Peyer's patch (tissue), 4 donors: Measurements from ENCODE around the gene XAF1. TPM values are rescaled to one million over a fixed set of nuclear protein-coding genes. Genes with fewer than 3 reads are reported as not detected.

Source experiments
- DNase-seq, 3 donors: peaks; one replicate each; pipeline ENCODE4 v3.0.0-alpha.2; 2017 to 2019
- H3K27ac ChIP-seq, 4 donors: fragments of 200-600 bp; sonication (generic); one replicate each; pipeline ENCODE4 v1.5.1; 2016 to 2019
- H3K27me3 ChIP-seq, 2 donors: fragments of 200-600 bp; sonication (generic); one replicate each; pipeline ENCODE4 v1.5.1; 2019
- H3K36me3 ChIP-seq, 3 donors: fragments of 200-600 bp; sonication (generic); one replicate each; pipeline ENCODE4 v1.5.1; 2016 to 2019
- H3K4me1 ChIP-seq, 4 donors: fragments of 200-600 bp; sonication (generic); one replicate each; pipeline ENCODE4 v1.5.1; 2016 to 2019
- H3K4me3 ChIP-seq, 4 donors: fragments of 200-600 bp; sonication (generic); 1 replicate in 3 of 4; 2 replicates in 1 of 4; pipeline ENCODE4 v1.5.1; 2016 to 2019; ENCODE audit warnings: mild to moderate bottlenecking in 1 of 4
- H3K9me3 ChIP-seq, 4 donors: fragments of 200-600 bp; sonication (generic); one replicate each; pipeline ENCODE4 v1.5.1; 2016 to 2019; ENCODE audit warnings: mild to moderate bottlenecking in 1 of 4
- POLR2A ChIP-seq, 2 donors: fragments of 450-650 bp; IDR thresholded peaks; one replicate each; pipeline ENCODE4 v1.5.1; 2017; ENCODE audit warnings: antibody characterized with exemption in 2 of 2, mild to moderate bottlenecking in 2 of 2, moderate library complexity in 2 of 2
- total RNA-seq, 4 donors: library from RNA; depleted of rRNA; stranded (reverse); fragments of >200 nt; gene quantifications; one replicate each; pipeline ENCODE4 v1.1.0, GENCODE V29; 2016
- TF ChIP-seq, protein P1 (sequence below), 6 experiments: fragments of 450-650 bp in 4 of 6; fragments of 200-600 bp in 2 of 6; sonication (generic) in 1 of 6; IDR thresholded peaks; one replicate each; pipeline ENCODE4 v1.5.1; 2017 to 2019; ENCODE audit warnings: antibody characterized with exemption in 6 of 6, mild to moderate bottlenecking in 3 of 6, moderate library complexity in 1 of 6

XAF1 gene
- total RNA-seq, 4 donors from 2014 or later = 29.9 to 218 (median 36.3) TPM

DNA sequence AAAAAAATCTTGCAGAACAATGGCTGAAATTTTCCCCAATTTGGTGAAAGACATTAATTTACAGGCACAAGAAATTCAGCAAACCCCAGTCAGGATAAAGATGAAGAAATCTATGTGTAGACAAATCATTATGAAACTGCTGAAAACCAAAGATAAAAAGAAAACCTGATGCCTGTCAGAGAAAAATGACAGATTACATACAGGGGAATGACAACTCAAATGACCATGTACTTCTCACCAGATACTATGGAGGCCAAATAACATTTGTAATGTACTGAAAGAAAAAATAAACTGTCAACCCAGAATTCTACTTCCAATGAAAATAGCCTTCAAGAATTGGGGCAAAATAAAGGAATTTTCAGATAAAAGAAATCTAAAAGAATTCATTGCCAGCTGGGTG is 7.2 kb upstream of the XAF1 start:
- DNase-seq = no peak
- no peak overlapping the region for H3K27ac ChIP-seq
- TF ChIP-seq POLR2A (IDR thresholded peaks at IDR 0.05) = no peak
- TF ChIP-seq, protein P1, sequence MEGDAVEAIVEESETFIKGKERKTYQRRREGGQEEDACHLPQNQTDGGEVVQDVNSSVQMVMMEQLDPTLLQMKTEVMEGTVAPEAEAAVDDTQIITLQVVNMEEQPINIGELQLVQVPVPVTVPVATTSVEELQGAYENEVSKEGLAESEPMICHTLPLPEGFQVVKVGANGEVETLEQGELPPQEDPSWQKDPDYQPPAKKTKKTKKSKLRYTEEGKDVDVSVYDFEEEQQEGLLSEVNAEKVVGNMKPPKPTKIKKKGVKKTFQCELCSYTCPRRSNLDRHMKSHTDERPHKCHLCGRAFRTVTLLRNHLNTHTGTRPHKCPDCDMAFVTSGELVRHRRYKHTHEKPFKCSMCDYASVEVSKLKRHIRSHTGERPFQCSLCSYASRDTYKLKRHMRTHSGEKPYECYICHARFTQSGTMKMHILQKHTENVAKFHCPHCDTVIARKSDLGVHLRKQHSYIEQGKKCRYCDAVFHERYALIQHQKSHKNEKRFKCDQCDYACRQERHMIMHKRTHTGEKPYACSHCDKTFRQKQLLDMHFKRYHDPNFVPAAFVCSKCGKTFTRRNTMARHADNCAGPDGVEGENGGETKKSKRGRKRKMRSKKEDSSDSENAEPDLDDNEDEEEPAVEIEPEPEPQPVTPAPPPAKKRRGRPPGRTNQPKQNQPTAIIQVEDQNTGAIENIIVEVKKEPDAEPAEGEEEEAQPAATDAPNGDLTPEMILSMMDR (IDR thresholded peaks at IDR 0.05) = no peak
- H3K27me3 ChIP-seq = no peaks in the 10 kb centered on the region
- H3K9me3 ChIP-seq = no peaks in the 10 kb centered on the region
- H3K36me3 ChIP-seq = no peaks in the 10 kb centered on the region
- no peak overlapping the region for H3K4me3 ChIP-seq
- peaks cover 0 to 10% (median 1%) of the 10 kb centered on the region in 4 donors for H3K4me1 ChIP-seq

DNA sequence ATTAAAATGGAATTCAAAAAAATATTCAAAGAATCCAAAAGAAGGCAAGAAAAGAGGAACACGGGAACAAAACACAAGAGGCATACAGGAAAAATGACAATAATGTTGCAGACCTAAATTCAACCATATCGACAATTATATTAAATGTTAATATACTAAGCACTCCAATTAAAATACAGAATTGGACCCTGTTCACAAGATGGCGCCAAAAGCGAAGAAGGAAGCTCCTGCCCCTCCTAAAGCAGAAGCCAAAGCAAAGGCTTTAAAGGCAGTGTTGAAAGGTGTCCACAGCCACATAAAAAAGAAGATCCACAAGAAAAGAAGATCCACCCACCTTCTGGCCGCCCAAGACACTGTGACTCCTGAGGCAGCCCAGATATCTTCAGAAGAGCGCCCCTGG is 6.3 kb upstream of the XAF1 start:
- Histone ChIP-seq H3K27ac (no peak overlapping the region), H3K36me3 (no peaks in the 10 kb centered on the region), H3K9me3 (no peaks in the 10 kb centered on the region), H3K27me3 (no peaks in the 10 kb centered on the region), H3K4me1 (peaks cover 0 to 11% (median 3%) of the 10 kb centered on the region in 4 donors), H3K4me3 (no peak overlapping the region)
- no peak for DNase-seq
- TF ChIP-seq POLR2A (IDR thresholded peaks at IDR 0.05) = no peak

DNA sequence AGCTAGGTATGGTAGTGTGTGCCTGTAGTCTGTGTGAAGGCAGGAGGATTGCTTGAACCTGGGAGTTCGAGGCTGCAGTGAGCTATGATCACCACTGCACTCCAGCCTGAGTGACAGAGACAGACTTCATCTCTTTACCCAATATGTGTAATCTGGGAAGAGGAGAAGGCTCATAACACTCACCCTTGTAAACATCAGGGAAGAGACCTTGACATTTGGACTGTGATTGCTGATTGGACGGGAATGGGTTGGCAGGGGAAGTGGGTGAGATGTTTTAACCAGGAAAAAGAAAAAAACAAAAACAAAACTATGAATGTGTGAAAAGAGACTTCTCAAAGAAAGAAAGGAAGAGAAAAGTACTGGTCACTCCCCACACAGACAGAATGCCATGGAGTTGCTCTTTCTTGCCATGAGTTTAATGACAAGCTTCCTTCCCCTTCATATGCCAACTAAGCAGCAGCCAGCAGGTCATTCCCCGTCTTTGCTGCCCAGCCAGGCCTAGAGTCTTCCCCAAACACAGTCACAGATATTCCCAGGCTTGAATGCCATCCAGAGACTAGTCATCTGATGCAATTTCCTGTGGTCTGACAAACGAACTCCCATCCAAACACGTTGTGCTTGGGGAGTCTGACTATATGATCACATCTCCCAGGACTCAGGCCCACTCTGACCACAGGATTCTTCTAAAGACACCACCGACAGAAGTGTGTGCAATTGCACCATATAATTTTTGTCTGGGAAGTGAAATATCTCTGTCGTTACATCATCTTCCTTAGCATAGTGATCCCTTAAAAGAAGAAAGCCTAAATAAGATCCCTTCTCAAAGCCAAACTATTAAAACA is 3.6 kb upstream of the XAF1 start:
- H3K4me3 ChIP-seq = no peak overlapping the region
- peak in 1 of 3 donors; percentile 51 for DNase-seq
- no peaks in the 10 kb centered on the region for H3K36me3 ChIP-seq
- peak overlapping the region; percentile 45 to 82 (median 62) for H3K27ac ChIP-seq
- H3K27me3 ChIP-seq = no peaks in the 10 kb centered on the region
- H3K4me1 ChIP-seq = peaks cover 0 to 29% (median 6%) of the 10 kb centered on the region in 4 donors
- TF ChIP-seq, protein P1 (IDR thresholded peaks at IDR 0.05) = no peak
- TF ChIP-seq POLR2A (IDR thresholded peaks at IDR 0.05) = no peak
- no peaks in the 10 kb centered on the region for H3K9me3 ChIP-seq

DNA sequence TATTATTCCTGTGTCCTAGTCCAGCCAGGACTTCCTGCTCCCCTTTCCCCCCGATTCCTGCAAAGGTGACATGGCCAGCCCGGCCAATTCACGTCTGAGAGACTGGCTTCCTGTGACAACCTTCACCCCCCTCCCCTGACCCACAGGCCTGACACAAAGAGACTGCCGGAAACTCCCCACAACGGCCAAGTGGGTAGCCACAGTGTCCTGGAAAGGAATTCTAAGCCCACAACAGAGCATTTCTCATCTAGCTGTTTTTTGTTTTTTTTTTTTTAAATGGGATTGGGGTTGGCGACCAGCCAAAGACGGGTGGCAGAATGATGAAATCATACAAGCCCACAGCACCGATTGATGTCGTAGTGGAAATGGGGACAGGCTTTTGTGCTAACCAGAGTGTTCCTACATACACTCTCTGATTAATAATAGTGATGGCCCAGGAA is 2.8 kb upstream of the XAF1 start:
- TF ChIP-seq, protein P1 (IDR thresholded peaks at IDR 0.05) = no peak
- TF ChIP-seq POLR2A (IDR thresholded peaks at IDR 0.05) = no peak
- Histone ChIP-seq H3K27me3 (no peaks in the 10 kb centered on the region), H3K4me3 (no peak overlapping the region), H3K27ac (peak overlapping the region; percentile 45 to 82 (median 62)), H3K4me1 (peaks cover 0 to 36% (median 6%) of the 10 kb centered on the region in 4 donors), H3K36me3 (peaks cover 0 to 4% (median 0%) of the 10 kb centered on the region in 3 donors), H3K9me3 (no peaks in the 10 kb centered on the region)
- DNase-seq = peak in 1 of 3 donors; percentile 61

DNA sequence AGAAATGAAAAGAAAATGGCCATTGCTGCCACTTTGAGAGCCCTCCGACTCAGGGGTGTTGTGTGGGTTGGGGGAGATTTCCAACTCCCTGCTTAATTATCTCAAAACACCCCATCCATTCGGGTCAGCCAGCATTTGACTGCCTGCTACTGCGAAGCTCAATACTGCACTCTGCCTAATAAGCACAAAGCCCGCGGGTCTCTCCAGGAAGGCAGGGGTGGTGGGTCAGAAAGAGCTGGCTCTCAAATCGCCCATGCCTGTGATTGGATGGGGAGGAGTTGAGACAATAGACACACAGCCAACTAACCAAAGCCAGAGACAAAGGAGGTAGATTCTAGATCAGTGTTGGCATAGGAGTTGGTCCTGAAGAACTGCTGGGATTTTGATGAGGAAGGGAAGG is 2.3 kb upstream of the XAF1 start:
- no peak overlapping the region for H3K4me3 ChIP-seq
- H3K27me3 ChIP-seq = no peaks in the 10 kb centered on the region
- DNase-seq = no peak
- peak overlapping the region; percentile 45 to 82 (median 62) for H3K27ac ChIP-seq
- no peak for TF ChIP-seq POLR2A (IDR thresholded peaks at IDR 0.05)
- TF ChIP-seq, protein P1 (IDR thresholded peaks at IDR 0.05) = no peak
- peaks cover 0 to 41% (median 6%) of the 10 kb centered on the region in 4 donors for H3K4me1 ChIP-seq
- H3K36me3 ChIP-seq = peaks cover 0 to 9% (median 0%) of the 10 kb centered on the region in 3 donors
- no peaks in the 10 kb centered on the region for H3K9me3 ChIP-seq

DNA sequence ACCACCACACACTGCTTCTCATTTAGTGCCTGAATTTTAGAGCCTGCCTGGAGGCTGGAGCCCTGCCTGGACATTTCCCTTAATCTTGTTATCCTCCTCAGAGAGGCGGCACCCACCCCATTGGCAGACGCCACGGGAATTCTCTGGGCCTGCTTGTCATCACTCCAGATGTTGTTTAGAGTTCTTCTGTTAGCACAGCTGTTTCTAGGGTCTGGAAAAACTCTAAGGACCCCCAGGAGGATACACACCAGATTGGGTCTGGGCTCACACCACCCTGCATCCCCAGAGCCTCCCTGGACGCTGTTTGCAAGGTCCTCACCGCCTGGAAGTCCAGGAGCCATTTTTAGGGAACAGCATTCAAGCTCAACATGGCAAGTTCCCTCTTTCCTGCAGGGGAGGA is 565 bp upstream of the XAF1 start:
- Histone ChIP-seq H3K4me1 (peaks cover 0 to 41% (median 6%) of the 10 kb centered on the region in 4 donors), H3K9me3 (no peaks in the 10 kb centered on the region), H3K27ac (peak overlapping the region; percentile 75 to 86 (median 80)), H3K4me3 (peak overlapping the region; percentile 53 to 70 (median 59)), H3K27me3 (no peaks in the 10 kb centered on the region), H3K36me3 (peaks cover 0 to 24% (median 0%) of the 10 kb centered on the region in 3 donors)
- TF ChIP-seq, protein P1 (IDR thresholded peaks at IDR 0.05) = no peak
- no peak for TF ChIP-seq POLR2A (IDR thresholded peaks at IDR 0.05)
- DNase-seq = no peak
